SW 1271 (cell line): ENCODE data around the gene CAPN7.

Experiments
- DNase-seq, 2 experiments: peaks; one replicate each; lab custom pipeline; 2025; lab: John Stamatoyannopoulos, UW

CAPN7 gene

DNA sequence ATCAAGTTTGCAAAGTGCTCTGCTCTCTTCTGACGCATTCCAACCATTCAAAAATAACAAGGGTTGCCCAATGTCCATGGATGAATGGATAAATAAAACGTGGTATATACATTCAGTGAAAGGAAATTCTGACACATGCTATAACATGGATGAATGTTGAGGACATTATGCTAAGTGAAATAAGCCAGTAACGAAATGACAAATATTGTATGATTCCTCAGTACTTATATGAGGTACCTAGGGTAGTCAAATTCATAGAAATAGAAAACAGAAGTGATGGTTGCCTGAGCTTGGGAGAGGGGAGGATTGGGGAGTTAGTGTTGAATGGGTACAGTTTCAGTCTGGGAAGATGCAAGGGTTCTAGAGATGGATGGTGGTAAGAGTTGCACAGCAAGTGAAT is 92.5 kb downstream of the CAPN7 start:
- no peak for DNase-seq

- DNase-seq: no peak
Measured at GRCh38 chr3:15299036-15299435, 93.0 kb downstream of the CAPN7 start.

GRCh38 chr3:15300323-15301078 is 94.5 kb downstream of the CAPN7 start:
- DNase-seq: peak; percentile 55 to 89

DNA sequence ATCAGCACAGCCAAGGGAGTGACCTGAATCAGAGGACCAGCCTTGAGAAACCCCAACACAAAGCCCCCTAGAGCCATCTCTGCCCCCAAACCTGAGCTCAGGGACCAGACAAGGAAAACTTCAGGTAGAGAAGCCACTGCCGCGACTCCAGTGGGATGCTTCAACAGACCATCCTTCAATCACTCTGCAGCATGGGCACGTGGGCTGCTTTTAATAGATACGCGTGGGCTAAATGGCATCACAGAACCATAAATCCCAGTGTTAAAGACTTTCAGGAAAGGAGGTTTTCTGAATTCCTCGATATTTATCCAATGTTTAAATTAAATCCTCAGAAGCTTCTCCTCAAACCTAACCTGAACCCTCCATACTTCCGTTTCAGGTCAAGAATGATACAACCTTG is 95.7 kb downstream of the CAPN7 start:
- no peak for DNase-seq
